H9 (cell line): Measurements from ENCODE around the gene SMAD6. TPM values are rescaled to one million over a fixed set of nuclear protein-coding genes. Genes with fewer than 3 reads are reported as not detected.

Experiments used
- DNase-seq: peaks from one replicate; pipeline ENCODE4 v3.0.0-alpha.2; 2017
- H2AFZ ChIP-seq: one replicate; pipeline ENCODE4 v1.6.1; 2013; ENCODE audit warnings: mild to moderate bottlenecking, low read length, control low read depth, moderate library complexity
- H2AK5ac ChIP-seq: 2 replicates; pipeline ENCODE4 v1.6.1; 2013; ENCODE audit warnings: low read length, control low read depth, mixed read lengths; ENCODE audit not compliant: insufficient read length
- H2BK120ac ChIP-seq: one replicate; pipeline ENCODE4 v1.6.1; 2013; ENCODE audit warnings: low read depth, mild to moderate bottlenecking, low read length, control low read depth, inconsistent platforms; ENCODE audit not compliant: poor library complexity, severe bottlenecking
- H2BK12ac ChIP-seq: 2 replicates; pipeline ENCODE4 v1.6.1; 2013; ENCODE audit warnings: low read length, control low read depth, mixed read lengths, low read depth; ENCODE audit not compliant: insufficient read length
- H2BK15ac ChIP-seq: 2 replicates; pipeline ENCODE4 v1.6.1; 2013; ENCODE audit warnings: low read depth, low read length, control low read depth
- H2BK20ac ChIP-seq: one replicate; pipeline ENCODE4 v1.6.1; 2013; ENCODE audit warnings: low read depth, mild to moderate bottlenecking, low read length, control low read depth, inconsistent platforms; ENCODE audit not compliant: poor library complexity, severe bottlenecking
- H2BK5ac ChIP-seq: 2 replicates; pipeline ENCODE4 v1.6.1; 2013; ENCODE audit warnings: low read length, control low read depth, mixed read lengths; ENCODE audit not compliant: insufficient read length
- H3K14ac ChIP-seq: 2 replicates; pipeline ENCODE4 v1.6.1; 2013; ENCODE audit warnings: low read length, control low read depth; ENCODE audit not compliant: insufficient read depth
- H3K18ac ChIP-seq: 2 replicates; pipeline ENCODE4 v1.6.1; 2013; ENCODE audit warnings: low read depth, mild to moderate bottlenecking, mixed read lengths, low read length, control low read depth; ENCODE audit not compliant: insufficient read length
- H3K23ac ChIP-seq: 2 replicates; pipeline ENCODE4 v1.6.1; 2013; ENCODE audit warnings: low read length, control low read depth, mixed read lengths, low read depth; ENCODE audit not compliant: insufficient read length
- H3K23me2 ChIP-seq: 2 replicates; pipeline ENCODE4 v1.6.1; 2013; ENCODE audit warnings: low read depth, mild to moderate bottlenecking, mixed read lengths, low read length, control low read depth; ENCODE audit not compliant: insufficient read length, poor library complexity, severe bottlenecking
- H3K27ac ChIP-seq: 2 replicates; pipeline ENCODE4 v1.5.1; 2013; ENCODE audit warnings: low read length, control low read depth, mixed read lengths, low read depth; ENCODE audit not compliant: insufficient read length
- H3K27me3 ChIP-seq: 2 replicates; pipeline ENCODE4 v1.6.1; 2013; ENCODE audit warnings: low read length, control low read depth, inconsistent platforms; ENCODE audit not compliant: insufficient read depth
- H3K4ac ChIP-seq: 2 replicates; pipeline ENCODE4 v1.6.1; 2013; ENCODE audit warnings: low read depth, mild to moderate bottlenecking, control low read depth, inconsistent platforms, low read length, moderate library complexity
- H3K4me1 ChIP-seq: 2 replicates; pipeline ENCODE4 v1.6.1; 2013; ENCODE audit warnings: low read length, control low read depth, inconsistent platforms; ENCODE audit not compliant: insufficient read depth
- H3K4me2 ChIP-seq: 2 replicates; pipeline ENCODE4 v1.6.1; 2013; ENCODE audit warnings: low read length, control low read depth, mixed read lengths; ENCODE audit not compliant: insufficient read length, insufficient read depth
- H3K56ac ChIP-seq: 2 replicates; pipeline ENCODE4 v1.6.1; 2013; ENCODE audit warnings: low read depth, mild to moderate bottlenecking, mixed read lengths, low read length, control low read depth; ENCODE audit not compliant: insufficient read length
- H3K79me1 ChIP-seq: 2 replicates; pipeline ENCODE4 v1.6.1; 2013; ENCODE audit warnings: low read depth, mild to moderate bottlenecking, moderate library complexity, low read length, control low read depth, inconsistent platforms; ENCODE audit not compliant: insufficient read depth, poor library complexity, severe bottlenecking
- H3K79me2 ChIP-seq: 2 replicates; pipeline ENCODE4 v1.6.1; 2013; ENCODE audit warnings: low read length, control low read depth, inconsistent platforms; ENCODE audit not compliant: insufficient read depth
- H3K9ac ChIP-seq: 2 replicates; pipeline ENCODE4 v1.6.1; 2013; ENCODE audit warnings: low read length, control low read depth, mixed read lengths; ENCODE audit not compliant: insufficient read length; ENCODE audit errors: extremely low read depth
- H3K9me3 ChIP-seq: one replicate; pipeline ENCODE4 v1.6.1; 2013; ENCODE audit warnings: low read depth, low read length, inconsistent platforms; ENCODE audit not compliant: control insufficient read depth
- H3T11ph ChIP-seq: one replicate; pipeline ENCODE4 v1.6.1; 2013; ENCODE audit warnings: mild to moderate bottlenecking, low read length, control low read depth, inconsistent platforms
- H4K20me1 ChIP-seq: one replicate; pipeline ENCODE4 v1.6.1; 2013; ENCODE audit not compliant: control insufficient read depth, insufficient read length, insufficient read depth
- H4K5ac ChIP-seq: 2 replicates; pipeline ENCODE4 v1.6.1; 2013; ENCODE audit warnings: low read depth, mild to moderate bottlenecking, mixed read lengths, low read length, control low read depth; ENCODE audit not compliant: insufficient read length
- H4K8ac ChIP-seq: replicated peaks from 2 replicates; pipeline ENCODE4 v1.6.1; 2013; ENCODE audit warnings: low read length, control low read depth, mixed read lengths, low read depth; ENCODE audit not compliant: insufficient read length
- H4K91ac ChIP-seq: 2 replicates; pipeline ENCODE4 v1.6.1; 2013; ENCODE audit warnings: low read depth, mild to moderate bottlenecking, moderate library complexity, mixed read lengths, low read length, control low read depth; ENCODE audit not compliant: insufficient read length
- H3K27ac Mint-ChIP-seq, 3 experiments: 2 replicates in 2 of 3; 3 replicates in 1 of 3; pipeline ENCODE4 v1.8.0; 2020 to 2021; ENCODE audit warnings: mixed read lengths in 3 of 3, mild to moderate bottlenecking in 1 of 3, moderate library complexity in 1 of 3
- H3K27me3 Mint-ChIP-seq: 2 replicates; pipeline ENCODE4 v1.8.0; 2021; ENCODE audit warnings: low read depth, mild to moderate bottlenecking, moderate library complexity, mixed read lengths
- H3K36me3 Mint-ChIP-seq, 3 experiments: 2 replicates in 2 of 3; 3 replicates in 1 of 3; pipeline ENCODE4 v1.8.0; 2020 to 2021; ENCODE audit warnings: low read depth in 3 of 3, mixed read lengths in 3 of 3; ENCODE audit not compliant: insufficient read depth in 1 of 3
- H3K4me1 Mint-ChIP-seq, 2 experiments: 2 replicates each; pipeline ENCODE4 v1.8.0; 2020; ENCODE audit warnings: mixed read lengths in 2 of 2
- H3K4me3 Mint-ChIP-seq, 2 experiments: 2 replicates in 1 of 2; 3 replicates in 1 of 2; pipeline ENCODE4 v1.8.0; 2020 to 2021; ENCODE audit warnings: mild to moderate bottlenecking in 2 of 2, mixed read lengths in 2 of 2, moderate library complexity in 1 of 2
- H3K9me3 Mint-ChIP-seq, 2 experiments: 2 replicates in 1 of 2; 3 replicates in 1 of 2; pipeline ENCODE4 v1.8.0; 2020; ENCODE audit warnings: mild to moderate bottlenecking in 2 of 2, mixed read lengths in 2 of 2, moderate library complexity in 1 of 2
- CTCF ChIP-seq: fragments of 200-600 bp; sonication (generic); conservative IDR thresholded peaks from 3 replicates; pipeline ENCODE4 v1.8.0; 2021; ENCODE audit warnings: antibody characterized with exemption, mild to moderate bottlenecking
- WGBS: extraction: QIAGEN DNeasy Blood & Tissue Kit; methylation state at CpG from one replicate; pipeline ENCODE4 v1.1.7; 2013; ENCODE audit warnings: missing lambda C conversion rate, low lambda C conversion rate, mixed read lengths; ENCODE audit not compliant: insufficient read length; ENCODE audit errors: extremely low coverage; 5-methylcytosine and 5-hydroxymethylcytosine counted together
- total RNA-seq: library from RNA; stranded (reverse); gene quantifications from 2 replicates; pipeline ENCODE4 v1.2.1, GENCODE V29; 2021

SMAD6 gene
- total RNA-seq, 1 experiment from 2014 or later: 6.0 TPM

- Histone ChIP-seq H3K79me1 (no peaks in the 10 kb centered on the region), H3K23me2 (no peaks in the 10 kb centered on the region), H2BK120ac (no peak overlapping the region), H3K18ac (no peak overlapping the region), H3K4me2 (no peak overlapping the region), H3K27me3 (no peaks in the 10 kb centered on the region), H2AFZ (no peak overlapping the region), H4K20me1 (no peaks in the 10 kb centered on the region), H2BK5ac (no peak overlapping the region), H3K23ac (no peak overlapping the region), H3K9me3 (no peaks in the 10 kb centered on the region), H4K91ac (no peak overlapping the region), H3K4me1 (no peaks in the 10 kb centered on the region), H2AK5ac (no peak overlapping the region), H4K8ac (no peak overlapping the region), H3K27ac (no peak overlapping the region), H2BK12ac (no peak overlapping the region), H3K79me2 (no peaks in the 10 kb centered on the region), H3T11ph (no peak overlapping the region), H3K14ac (no peak overlapping the region), H2BK20ac (no peak overlapping the region), H3K9ac (no peak overlapping the region), H3K56ac (no peak overlapping the region), H3K4ac (no peak overlapping the region), H4K5ac (no peak overlapping the region), H2BK15ac (no peak overlapping the region)
- Mint-ChIP-seq H3K36me3 (peaks cover 0 to 28% (median 5%) of the 10 kb centered on the region in 3 experiments; a peak in 6 of 7 replicates), H3K27me3 (no peaks in the 10 kb centered on the region), H3K27ac (no peak overlapping the region), H3K9me3 (no peaks in the 10 kb centered on the region), H3K4me1 (peaks cover 32 to 38% of the 10 kb centered on the region in 2 experiments), H3K4me3 (no peak overlapping the region)
- WGBS: no CpG with 5 or more reads among the region's 9 CpGs
- no peak for DNase-seq
- TF ChIP-seq CTCF: no peak
These were observed 18.4 kb downstream of the SMAD6 start for GRCh38 chr15:66720206-66721010.
